Heart left ventricle (tissue), 13 donors: Measurements from ENCODE around the gene SCYGR3.

Experiments
- POLR2A ChIP-seq, 2 donors: fragments of 450-650 bp; IDR thresholded peaks; one replicate each; pipeline ENCODE4 v1.6.1; 2017; ENCODE audit warnings: antibody characterized with exemption in 2 of 2, mild to moderate bottlenecking in 2 of 2, moderate library complexity in 2 of 2
- TF ChIP-seq, protein P1 (sequence below), 12 donors: fragments of 200-600 bp; sonication (generic) in 4 of 12; IDR thresholded peaks; one replicate each; pipeline versions ENCODE4 v1.5.0 to v1.8.0; 2018 to 2022; ENCODE audit warnings: antibody characterized with exemption in 12 of 12, mild to moderate bottlenecking in 5 of 12
- donor health status: ischemic (EF 13 %, LVEDD 7.1; RV severe dilation, severe dysfunction).
- donor health status: DM: no; HTN: yes; CAD: no.
- donor health status: DM: no; HTN: no; CAD: no.
- donor health status: ischemic (EF 25% LVEDD 6.9; RV normal size, moderate dysfunction).
- donor health status: ischemic (EF 25% LVEDD 5.7; RV mildly dilated, moderate dysfunction).
- donor health status: ischemic (EF 35%, LVEDD 5.7; RV mildly dilated, moderate dysfunction).
- donor health status: nonischemic (EF 11% LVEDD 7.7; RV severe dilation, severe dysfunction).
- donor health status: DM: yes; HTN: yes; CAD: no.
- donor health status: PGD.
- donor health status: ischemic (EF 29% LVEDD 5.4; RV normal size, mild dysfunction).
- donor health status: nonischemic (EF 23%, LVEDD 6.1; RV moderate dilation, normal function).

DNA sequence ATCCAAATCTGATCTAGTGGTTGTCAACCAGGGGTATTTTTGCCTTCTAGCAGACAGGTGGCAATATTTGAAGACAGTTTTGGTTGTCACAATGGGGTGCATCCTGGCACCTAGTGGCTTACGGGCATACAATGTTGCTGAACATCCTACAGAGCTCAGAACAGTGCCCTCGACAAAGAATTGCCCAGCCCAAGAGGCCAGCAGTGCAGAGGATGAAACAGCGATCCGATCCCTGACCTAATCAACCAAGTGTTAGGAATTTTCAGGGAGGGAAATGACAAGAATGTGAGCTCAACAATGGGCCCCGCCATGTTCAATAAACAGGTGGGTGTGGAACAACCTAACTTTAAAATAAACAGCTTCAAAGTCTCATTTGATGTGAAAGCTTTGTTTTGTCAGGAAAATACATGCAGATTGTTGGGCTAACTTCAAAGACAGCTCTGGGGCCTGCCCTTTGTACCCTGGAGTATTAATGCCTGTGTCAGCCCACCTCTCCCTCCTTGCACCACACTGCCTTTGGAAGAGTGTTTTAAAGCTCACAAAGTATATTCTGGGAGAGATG lies 29.4 kb upstream of the SCYGR3 start:
- TF ChIP-seq, protein P1, sequence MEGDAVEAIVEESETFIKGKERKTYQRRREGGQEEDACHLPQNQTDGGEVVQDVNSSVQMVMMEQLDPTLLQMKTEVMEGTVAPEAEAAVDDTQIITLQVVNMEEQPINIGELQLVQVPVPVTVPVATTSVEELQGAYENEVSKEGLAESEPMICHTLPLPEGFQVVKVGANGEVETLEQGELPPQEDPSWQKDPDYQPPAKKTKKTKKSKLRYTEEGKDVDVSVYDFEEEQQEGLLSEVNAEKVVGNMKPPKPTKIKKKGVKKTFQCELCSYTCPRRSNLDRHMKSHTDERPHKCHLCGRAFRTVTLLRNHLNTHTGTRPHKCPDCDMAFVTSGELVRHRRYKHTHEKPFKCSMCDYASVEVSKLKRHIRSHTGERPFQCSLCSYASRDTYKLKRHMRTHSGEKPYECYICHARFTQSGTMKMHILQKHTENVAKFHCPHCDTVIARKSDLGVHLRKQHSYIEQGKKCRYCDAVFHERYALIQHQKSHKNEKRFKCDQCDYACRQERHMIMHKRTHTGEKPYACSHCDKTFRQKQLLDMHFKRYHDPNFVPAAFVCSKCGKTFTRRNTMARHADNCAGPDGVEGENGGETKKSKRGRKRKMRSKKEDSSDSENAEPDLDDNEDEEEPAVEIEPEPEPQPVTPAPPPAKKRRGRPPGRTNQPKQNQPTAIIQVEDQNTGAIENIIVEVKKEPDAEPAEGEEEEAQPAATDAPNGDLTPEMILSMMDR (IDR thresholded peaks at IDR 0.05) = no peak
- no peak for TF ChIP-seq POLR2A (IDR thresholded peaks at IDR 0.05)
